HepG2 (cell line): ENCODE measurements around the gene SPOP. TPM values are rescaled to one million over a fixed set of nuclear protein-coding genes. Genes with fewer than 3 reads are reported as not detected.

Source experiments
- ARHGAP35 ChIP-seq: sonication (generic); formaldehyde crosslinking; IDR thresholded peaks from 2 replicates; pipeline ENCODE4 v1.9.0; 2022; ENCODE audit warnings: mild to moderate bottlenecking, inconsistent platforms, moderate library complexity, missing genetic modification reagents, borderline replicate concordance
- ELK4 ChIP-seq: sonication (generic); formaldehyde crosslinking; IDR thresholded peaks from 2 replicates; pipeline ENCODE4 v1.9.0; 2021; ENCODE audit warnings: missing genetic modification reagents, borderline replicate concordance
- ETV5 ChIP-seq: IDR thresholded peaks from 2 replicates; pipeline ENCODE4 v1.6.1; 2018; ENCODE audit warnings: missing biosample characterization, missing genetic modification reagents, inconsistent platforms, borderline replicate concordance
- GPBP1L1 ChIP-seq: sonication (generic); formaldehyde crosslinking; IDR thresholded peaks from 2 replicates; pipeline ENCODE4 v1.5.0; 2020; ENCODE audit warnings: mild to moderate bottlenecking, missing genetic modification reagents
- HHEX ChIP-seq: IDR thresholded peaks from 2 replicates; pipeline ENCODE4 v1.6.1; 2016; ENCODE audit warnings: control low read depth
- JUN ChIP-seq: sonication (generic); formaldehyde crosslinking; IDR thresholded peaks from 2 replicates; pipeline ENCODE4 v1.4.0; 2020; ENCODE audit warnings: mild to moderate bottlenecking, missing genetic modification reagents
- KAT8 ChIP-seq: IDR thresholded peaks from 2 replicates; pipeline ENCODE4 v1.6.1; 2016; ENCODE audit warnings: missing genetic modification reagents, missing compliant biosample characterization
- LRRFIP1 ChIP-seq: sonication (generic); formaldehyde crosslinking; conservative IDR thresholded peaks from 2 replicates; pipeline ENCODE4 v1.4.0; 2020; ENCODE audit warnings: missing genetic modification reagents
- NR2F2 ChIP-seq: IDR thresholded peaks from 2 replicates; pipeline ENCODE4 v1.6.1; 2012; ENCODE audit warnings: low read depth, inconsistent platforms, borderline replicate concordance
- POLR2AphosphoS2 ChIP-seq: IDR thresholded peaks from 2 replicates; pipeline ENCODE4 v1.6.1; 2011; ENCODE audit warnings: low read depth, low read length, improper control_type of control experiment
- POLR2AphosphoS5 ChIP-seq: IDR thresholded peaks from 2 replicates; pipeline ENCODE4 v1.6.1; 2012; ENCODE audit warnings: low read depth, low read length
- SIN3B ChIP-seq: fragments of 150-350 bp; IDR thresholded peaks from 2 replicates; pipeline ENCODE4 v1.6.1; 2014; ENCODE audit warnings: low read length
- SNAI1 ChIP-seq: sonication (generic); formaldehyde crosslinking; IDR thresholded peaks from 2 replicates; pipeline ENCODE4 v1.5.0; 2020; ENCODE audit warnings: mild to moderate bottlenecking, missing genetic modification reagents, borderline replicate concordance
- SSRP1 ChIP-seq: IDR thresholded peaks from 2 replicates; pipeline ENCODE4 v1.6.1; 2016; ENCODE audit warnings: control low read depth
- ZBTB7B ChIP-seq: sonication (generic); formaldehyde crosslinking; IDR thresholded peaks from 2 replicates; pipeline ENCODE4 v1.4.0; 2020; ENCODE audit warnings: missing genetic modification reagents
- ZMAT3 ChIP-seq: sonication (generic); formaldehyde crosslinking; conservative IDR thresholded peaks from 2 replicates; pipeline ENCODE4 v1.7.0; 2021; ENCODE audit warnings: missing genetic modification reagents
- ZNF136 ChIP-seq: sonication (generic); formaldehyde crosslinking; IDR thresholded peaks from 2 replicates; pipeline ENCODE4 v1.8.1; 2022; ENCODE audit warnings: low read depth, mild to moderate bottlenecking, moderate library complexity, missing genetic modification reagents
- ZNF251 ChIP-seq: sonication (generic); formaldehyde crosslinking; IDR thresholded peaks from 2 replicates; pipeline ENCODE4 v1.9.0; 2021; ENCODE audit warnings: mild to moderate bottlenecking, missing genetic modification reagents
- ZNF280D ChIP-seq: sonication (generic); formaldehyde crosslinking; IDR thresholded peaks from 2 replicates; pipeline ENCODE4 v1.5.1; 2020; ENCODE audit warnings: mild to moderate bottlenecking, missing genetic modification reagents
- ZNF3 ChIP-seq: IDR thresholded peaks from 2 replicates; pipeline ENCODE4 v1.7.0; 2017; ENCODE audit warnings: inconsistent platforms
- ZNF446 ChIP-seq: sonication (generic); formaldehyde crosslinking; IDR thresholded peaks from 2 replicates; pipeline ENCODE4 v1.5.0; 2020; ENCODE audit warnings: mild to moderate bottlenecking, missing genetic modification reagents
- ZNF605 ChIP-seq: sonication (generic); formaldehyde crosslinking; IDR thresholded peaks from 2 replicates; pipeline ENCODE4 v1.8.0; 2022; ENCODE audit warnings: mild to moderate bottlenecking, missing genetic modification reagents
- polyA plus RNA-seq, 8 experiments: library from polyadenylated mRNA; depleted of rRNA in 3 of 8; stranded (reverse) in 7 of 8; unstranded in 1 of 8; fragments of >200 nt; fragmentation: Illumina TruSeq in 4 of 8; extraction: Trizol in 4 of 8; gene quantifications; 2 replicates each; pipeline versions ENCODE4 v1.2.1 to v1.2.3, GENCODE V29; 2011 to 2016; ENCODE audit warnings: low read depth in 4 of 8, missing spikeins in 1 of 8, mixed read lengths in 1 of 8; ENCODE audit not compliant: insufficient read depth in 1 of 8
- total RNA-seq, 5 experiments: library from RNA; depleted of rRNA; stranded (reverse); fragments of >200 nt; fragmentation: Illumina TruSeq; extraction: Trizol; gene quantifications; 2 replicates each; pipeline ENCODE4 v1.2.3, GENCODE V29; 2016; ENCODE audit warnings: low read depth in 1 of 5

SPOP gene
- total and polyA plus RNA-seq, 2 of the 13 experiments (the other 11 are each of a cell fraction or from before 2014, with no cell fraction given) = 52.8 to 60.8 TPM

- TF ChIP-seq LRRFIP1 (peak; percentile 9; the same call in 1 of the 2 replicates), JUN (CRISPR knock-in tag) (no peak), ZNF605 (CRISPR knock-in tag) (peak; percentile 82), SIN3B (peak; percentile 88; the same call in 1 of the 2 replicates), ETV5 (CRISPR knock-in tag) (peak; percentile 14; the same call in 1 of the 2 replicates), ZNF136 (CRISPR knock-in tag) (peak; percentile 92), ZNF280D (no peak), ELK4 (CRISPR knock-in tag) (no peak), KAT8 (CRISPR knock-in tag) (peak; percentile 99), GPBP1L1 (CRISPR knock-in tag) (no peak), SNAI1 (no peak), POLR2AphosphoS5 (peak; percentile 66), ARHGAP35 (CRISPR knock-in tag) (0 out of 2 replicates have a peak, but pooled peaks have one; percentile 35), ZNF3 (CRISPR knock-in tag) (0 out of 2 replicates have a peak, but pooled peaks have one; percentile 17), ZMAT3 (CRISPR knock-in tag) (peak; percentile 92), SSRP1 (0 out of 2 replicates have a peak, but pooled peaks have one; percentile 92), ZNF251 (CRISPR knock-in tag) (no peak), NR2F2 (0 out of 2 replicates have a peak, but pooled peaks have one; percentile 15), POLR2AphosphoS2 (no peak), ZNF446 (CRISPR knock-in tag) (0 out of 2 replicates have a peak, but pooled peaks have one; percentile 61), ZBTB7B (CRISPR knock-in tag) (peak; percentile 60; the same call in 1 of the 2 replicates), HHEX (CRISPR knock-in tag) (peak; percentile 41; the same call in 1 of the 2 replicates)
These were observed 30.0 kb upstream of the SPOP start, which contains the start of gene SLC35B1 (continued) for GRCh38 chr17:49707608-49708514.
